Mesendoderm (in vitro differentiated cells): ENCODE data around the gene C6orf136.

Source experiments
- DNase-seq: peaks from one replicate; pipeline ENCODE4 v3.0.0; 2013
- H2AK5ac ChIP-seq: 2 replicates; pipeline ENCODE4 v1.6.1; 2013; ENCODE audit warnings: low read length, inconsistent platforms
- H2BK120ac ChIP-seq: 2 replicates; pipeline ENCODE4 v1.6.1; 2013; ENCODE audit warnings: low read depth, mild to moderate bottlenecking, low read length, moderate library complexity, mixed read lengths
- H2BK15ac ChIP-seq: replicated peaks from 2 replicates; pipeline ENCODE4 v1.6.1; 2013; ENCODE audit warnings: low read depth, mild to moderate bottlenecking, moderate library complexity
- H2BK5ac ChIP-seq: 2 replicates; pipeline ENCODE4 v1.6.1; 2013; ENCODE audit warnings: low read length, inconsistent platforms
- H3K18ac ChIP-seq: 2 replicates; pipeline ENCODE4 v1.6.1; 2013; ENCODE audit warnings: mild to moderate bottlenecking, low read length, mixed read lengths
- H3K23ac ChIP-seq: one replicate; pipeline ENCODE4 v1.6.1; 2013; ENCODE audit warnings: low read length
- H3K27ac ChIP-seq: 2 replicates; pipeline ENCODE4 v1.5.1; 2013; ENCODE audit warnings: low read depth, mild to moderate bottlenecking, inconsistent platforms, low read length, moderate library complexity
- H3K27me3 ChIP-seq: 2 replicates; pipeline ENCODE4 v1.6.1; 2013; ENCODE audit warnings: low read length, control low read depth, mild to moderate bottlenecking, inconsistent platforms; ENCODE audit not compliant: insufficient read depth, poor library complexity
- H3K36me3 ChIP-seq: 2 replicates; pipeline ENCODE4 v1.6.1; 2013; ENCODE audit warnings: low read length, inconsistent platforms; ENCODE audit not compliant: control insufficient read depth, insufficient read depth
- H3K4ac ChIP-seq: one replicate; pipeline ENCODE4 v1.6.1; 2013; ENCODE audit warnings: low read depth, mild to moderate bottlenecking, low read length, moderate library complexity
- H3K4me1 ChIP-seq: 2 replicates; pipeline ENCODE4 v1.6.1; 2013; ENCODE audit warnings: low read depth, low read length, inconsistent platforms; ENCODE audit not compliant: control insufficient read depth
- H3K4me2 ChIP-seq: 2 replicates; pipeline ENCODE4 v1.6.1; 2013; ENCODE audit warnings: low read length
- H3K4me3 ChIP-seq: 2 replicates; pipeline ENCODE4 v1.5.1; 2013; ENCODE audit warnings: mild to moderate bottlenecking, low read length
- H3K56ac ChIP-seq: one replicate; pipeline ENCODE4 v1.6.1; 2013; ENCODE audit warnings: low read length
- H3K79me1 ChIP-seq: 2 replicates; pipeline ENCODE4 v1.6.1; 2013; ENCODE audit warnings: low read length, inconsistent platforms
- H3K79me2 ChIP-seq: 2 replicates; pipeline ENCODE4 v1.6.1; 2013; ENCODE audit warnings: mild to moderate bottlenecking, low read length; ENCODE audit not compliant: control insufficient read depth, insufficient read depth
- H3K9ac ChIP-seq: 2 replicates; pipeline ENCODE4 v1.6.1; 2013; ENCODE audit warnings: low read length, inconsistent platforms
- H4K5ac ChIP-seq: one replicate; pipeline ENCODE4 v1.6.1; 2013; ENCODE audit warnings: low read length
- H4K8ac ChIP-seq: one replicate; pipeline ENCODE4 v1.6.1; 2013; ENCODE audit warnings: low read depth, mild to moderate bottlenecking, control low read depth, low read length, moderate library complexity
- WGBS: extraction: QIAGEN DNeasy Blood & Tissue Kit; methylation state at CpG from one replicate; pipeline ENCODE4 v1.1.7; 2013; ENCODE audit warnings: low lambda C conversion rate, missing lambda C conversion rate; ENCODE audit not compliant: insufficient coverage; ENCODE audit errors: extremely low coverage; 5-methylcytosine and 5-hydroxymethylcytosine counted together

The C6orf136 gene

GRCh38 chr6:30611856-30612194 is 35.1 kb upstream of the C6orf136 start:
- Histone ChIP-seq H3K27ac (no peak overlapping the region), H3K36me3 (peaks cover 9% of the 10 kb centered on the region)

GRCh38 chr6:30612213-30612612 is 34.7 kb upstream of the C6orf136 start:
- H3K27ac ChIP-seq = no peak overlapping the region
- H3K56ac ChIP-seq = no peak overlapping the region
- no peaks in the 10 kb centered on the region for H3K27me3 ChIP-seq
- no CpG with 5 or more reads among the region's 1 CpG for WGBS
- H2AK5ac ChIP-seq = no peak overlapping the region
- DNase-seq = no peak
- H3K36me3 ChIP-seq = peaks cover 9% of the 10 kb centered on the region
- H3K18ac ChIP-seq = no peak overlapping the region
- H3K23ac ChIP-seq = no peak overlapping the region
- H3K4me1 ChIP-seq = peaks cover 3% of the 10 kb centered on the region
- peaks cover 12% of the 10 kb centered on the region for H3K79me2 ChIP-seq
- H2BK15ac ChIP-seq = no peak overlapping the region
- H2BK120ac ChIP-seq = no peak overlapping the region
- no peak overlapping the region for H2BK5ac ChIP-seq
- no peak overlapping the region for H3K4me2 ChIP-seq
- no peak overlapping the region for H3K4ac ChIP-seq
- peaks cover 5% of the 10 kb centered on the region for H3K79me1 ChIP-seq
- no peak overlapping the region for H4K5ac ChIP-seq
- H3K9ac ChIP-seq = no peak overlapping the region
- no peak overlapping the region for H4K8ac ChIP-seq
- no peak overlapping the region for H3K4me3 ChIP-seq

More at GRCh38 chr6:30611856-30612194, 35.1 kb upstream of the C6orf136 start:
- Histone ChIP-seq H3K56ac (no peak overlapping the region), H3K27me3 (no peaks in the 10 kb centered on the region), H3K4me2 (no peak overlapping the region), H3K79me2 (peaks cover 10% of the 10 kb centered on the region), H2BK5ac (no peak overlapping the region), H4K8ac (no peak overlapping the region), H2BK15ac (no peak overlapping the region), H2AK5ac (no peak overlapping the region), H3K4me3 (no peak overlapping the region), H3K4ac (no peak overlapping the region), H3K4me1 (peaks cover 3% of the 10 kb centered on the region), H3K23ac (no peak overlapping the region), H3K18ac (no peak overlapping the region), H2BK120ac (no peak overlapping the region), H3K9ac (no peak overlapping the region), H3K79me1 (peaks cover 5% of the 10 kb centered on the region), H4K5ac (no peak overlapping the region)
- WGBS = no CpG with 5 or more reads among the region's 2 CpGs
- no peak for DNase-seq

GRCh38 chr6:30612687-30613248 is 34.2 kb upstream of the C6orf136 start:
- Histone ChIP-seq H3K27me3 (no peaks in the 10 kb centered on the region), H3K56ac (no peak overlapping the region), H3K27ac (no peak overlapping the region), H3K9ac (no peak overlapping the region), H2BK15ac (no peak overlapping the region), H3K4me2 (no peak overlapping the region), H3K79me1 (peaks cover 5% of the 10 kb centered on the region), H4K8ac (no peak overlapping the region), H3K79me2 (peaks cover 12% of the 10 kb centered on the region), H3K18ac (no peak overlapping the region), H2BK5ac (no peak overlapping the region), H3K4ac (no peak overlapping the region), H4K5ac (no peak overlapping the region), H3K36me3 (peaks cover 9% of the 10 kb centered on the region), H3K4me3 (no peak overlapping the region), H2AK5ac (no peak overlapping the region), H3K23ac (no peak overlapping the region), H2BK120ac (no peak overlapping the region), H3K4me1 (peaks cover 3% of the 10 kb centered on the region)
- no CpG with 5 or more reads among the region's 6 CpGs for WGBS
- no peak for DNase-seq

GRCh38 chr6:30613251-30614043 is 33.5 kb upstream of the C6orf136 start:
- Histone ChIP-seq H4K5ac (no peak overlapping the region), H3K18ac (no peak overlapping the region), H3K4ac (no peak overlapping the region), H3K23ac (no peak overlapping the region), H4K8ac (no peak overlapping the region), H3K27me3 (no peaks in the 10 kb centered on the region), H2BK5ac (no peak overlapping the region), H3K79me2 (peaks cover 14% of the 10 kb centered on the region), H3K4me3 (no peak overlapping the region), H3K79me1 (peaks cover 7% of the 10 kb centered on the region), H3K9ac (peak overlapping the region; percentile 19), H3K36me3 (peaks cover 9% of the 10 kb centered on the region), H2BK15ac (no peak overlapping the region), H3K56ac (no peak overlapping the region), H3K27ac (no peak overlapping the region), H3K4me1 (peaks cover 4% of the 10 kb centered on the region), H3K4me2 (peak overlapping the region; percentile 10), H2AK5ac (no peak overlapping the region), H2BK120ac (no peak overlapping the region)
- DNase-seq = no peak

GRCh38 chr6:30614044-30614842 is 32.7 kb upstream of the C6orf136 start:
- Histone ChIP-seq H3K79me2 (peaks cover 16% of the 10 kb centered on the region), H3K56ac (peak overlapping the region; percentile 86), H4K5ac (no peak overlapping the region), H2AK5ac (no peak overlapping the region), H3K4me2 (peak overlapping the region; percentile 51), H3K4me3 (peak overlapping the region; percentile 22), H4K8ac (no peak overlapping the region), H3K9ac (peak overlapping the region; percentile 66), H2BK15ac (no peak overlapping the region), H2BK120ac (no peak overlapping the region), H3K27ac (no peak overlapping the region), H3K18ac (no peak overlapping the region), H3K23ac (no peak overlapping the region), H3K79me1 (peaks cover 8% of the 10 kb centered on the region), H3K4ac (no peak overlapping the region), H2BK5ac (no peak overlapping the region), H3K27me3 (no peaks in the 10 kb centered on the region), H3K4me1 (peaks cover 6% of the 10 kb centered on the region), H3K36me3 (peaks cover 5% of the 10 kb centered on the region)
- DNase-seq = no peak
- no CpG with 5 or more reads among the region's 8 CpGs for WGBS
